Left ventricle myocardium inferior (tissue), 1 donor: Measurements from ENCODE around the gene CDH11. TPM values are rescaled to one million over a fixed set of nuclear protein-coding genes. Genes with fewer than 3 reads are reported as not detected.

Experiments used
- DNase-seq: peaks from one replicate; pipeline ENCODE4 v3.0.0-alpha.2; 2020
- H3K27ac ChIP-seq: fragments of 200-600 bp; replicated peaks from 2 replicates; pipeline ENCODE4 v1.8.0; 2021
- H3K27me3 ChIP-seq: fragments of 200-600 bp; 2 replicates; pipeline ENCODE4 v1.8.0; 2021; ENCODE audit warnings: low read depth
- H3K36me3 ChIP-seq: fragments of 200-600 bp; 2 replicates; pipeline ENCODE4 v1.8.0; 2021
- H3K4me1 ChIP-seq: fragments of 200-600 bp; 2 replicates; pipeline ENCODE4 v1.8.0; 2021
- H3K4me3 ChIP-seq: fragments of 200-600 bp; 2 replicates; pipeline ENCODE4 v1.8.0; 2021; ENCODE audit warnings: mild to moderate bottlenecking, moderate library complexity
- H3K9me3 ChIP-seq: fragments of 200-600 bp; replicated peaks from 2 replicates; pipeline ENCODE4 v1.8.0; 2021
- intact Hi-C: fragments of 100-400 bp; cut with micrococcal nuclease; formaldehyde crosslinking; loops from one replicate; pipeline ENCODE4 v1.11.0; 2022
- total RNA-seq: library from RNA; stranded (reverse); fragmentation: NEBNext Ultra II Directional; extraction: Animal tissue kit (Norgen Biotek cat#: 25700); gene quantifications from one replicate; pipeline ENCODE4 v1.2.1, GENCODE V29; 2021
- TF ChIP-seq, protein P1 (sequence below): fragments of 200-600 bp; IDR thresholded peaks from 2 replicates; pipeline ENCODE4 v1.8.0; 2021; ENCODE audit warnings: antibody characterized with exemption, mild to moderate bottlenecking, borderline replicate concordance
- donor health status: DM: no; HTN: yes; CAD: no; lungs with severe emphysema.

The CDH11 gene
- total RNA-seq, 1 donor from 2014 or later = 20.9 TPM

DNA sequence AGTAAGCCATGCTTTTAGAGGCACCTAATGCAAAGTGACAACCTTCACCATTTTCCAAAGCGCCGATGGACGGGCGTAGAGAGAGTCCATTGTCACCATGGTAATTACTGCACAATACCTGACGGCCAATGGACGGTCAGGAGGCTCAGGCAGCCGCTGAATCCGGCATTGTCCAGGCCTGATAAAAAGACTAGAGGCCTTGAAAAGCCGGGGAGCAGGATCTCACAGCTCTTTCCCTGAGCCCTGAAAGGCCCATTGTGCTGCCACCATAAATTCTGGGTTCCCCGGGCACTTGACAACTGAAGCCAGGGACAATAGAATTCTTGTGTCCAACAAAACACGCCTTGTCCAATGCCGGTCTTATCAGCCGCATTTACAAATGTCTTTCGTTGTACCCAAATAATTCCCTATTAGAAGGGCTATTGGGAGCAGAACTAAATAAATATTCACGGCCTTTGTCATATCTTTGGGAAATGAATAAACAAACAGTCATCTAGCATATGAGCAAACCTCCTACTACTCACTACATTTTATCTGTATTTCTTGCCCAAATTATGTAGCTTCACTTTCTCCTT is 62.4 kb downstream of the CDH11 start:
- Histone ChIP-seq H3K27ac (no peak overlapping the region), H3K9me3 (no peaks in the 10 kb centered on the region), H3K4me1 (no peaks in the 10 kb centered on the region), H3K4me3 (no peak overlapping the region), H3K27me3 (peaks cover 7% of the 10 kb centered on the region), H3K36me3 (no peaks in the 10 kb centered on the region)
- TF ChIP-seq, protein P1, sequence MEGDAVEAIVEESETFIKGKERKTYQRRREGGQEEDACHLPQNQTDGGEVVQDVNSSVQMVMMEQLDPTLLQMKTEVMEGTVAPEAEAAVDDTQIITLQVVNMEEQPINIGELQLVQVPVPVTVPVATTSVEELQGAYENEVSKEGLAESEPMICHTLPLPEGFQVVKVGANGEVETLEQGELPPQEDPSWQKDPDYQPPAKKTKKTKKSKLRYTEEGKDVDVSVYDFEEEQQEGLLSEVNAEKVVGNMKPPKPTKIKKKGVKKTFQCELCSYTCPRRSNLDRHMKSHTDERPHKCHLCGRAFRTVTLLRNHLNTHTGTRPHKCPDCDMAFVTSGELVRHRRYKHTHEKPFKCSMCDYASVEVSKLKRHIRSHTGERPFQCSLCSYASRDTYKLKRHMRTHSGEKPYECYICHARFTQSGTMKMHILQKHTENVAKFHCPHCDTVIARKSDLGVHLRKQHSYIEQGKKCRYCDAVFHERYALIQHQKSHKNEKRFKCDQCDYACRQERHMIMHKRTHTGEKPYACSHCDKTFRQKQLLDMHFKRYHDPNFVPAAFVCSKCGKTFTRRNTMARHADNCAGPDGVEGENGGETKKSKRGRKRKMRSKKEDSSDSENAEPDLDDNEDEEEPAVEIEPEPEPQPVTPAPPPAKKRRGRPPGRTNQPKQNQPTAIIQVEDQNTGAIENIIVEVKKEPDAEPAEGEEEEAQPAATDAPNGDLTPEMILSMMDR = no peak
- no peak for DNase-seq
- intact Hi-C loops = no loop called here

GRCh38 chr16:65057184-65057583 is 64.7 kb downstream of the CDH11 start:
- peaks cover 5% of the 10 kb centered on the region for H3K36me3 ChIP-seq
- intact Hi-C loops = no loop called here
- no peaks in the 10 kb centered on the region for H3K9me3 ChIP-seq
- DNase-seq = no peak
- peaks cover 11% of the 10 kb centered on the region for H3K27me3 ChIP-seq
- H3K4me1 ChIP-seq = no peaks in the 10 kb centered on the region
- H3K27ac ChIP-seq = no peak overlapping the region
- TF ChIP-seq, protein P1 = no peak
- no peak overlapping the region for H3K4me3 ChIP-seq

GRCh38 chr16:65054457-65054856 is 67.4 kb downstream of the CDH11 start:
- no peak overlapping the region for H3K27ac ChIP-seq
- H3K4me1 ChIP-seq = no peaks in the 10 kb centered on the region
- intact Hi-C loops = no loop called here
- H3K27me3 ChIP-seq = peaks cover 11% of the 10 kb centered on the region
- DNase-seq = no peak
- H3K9me3 ChIP-seq = no peaks in the 10 kb centered on the region
- H3K36me3 ChIP-seq = peaks cover 5% of the 10 kb centered on the region
- no peak overlapping the region for H3K4me3 ChIP-seq
- TF ChIP-seq, protein P1 = no peak

DNA sequence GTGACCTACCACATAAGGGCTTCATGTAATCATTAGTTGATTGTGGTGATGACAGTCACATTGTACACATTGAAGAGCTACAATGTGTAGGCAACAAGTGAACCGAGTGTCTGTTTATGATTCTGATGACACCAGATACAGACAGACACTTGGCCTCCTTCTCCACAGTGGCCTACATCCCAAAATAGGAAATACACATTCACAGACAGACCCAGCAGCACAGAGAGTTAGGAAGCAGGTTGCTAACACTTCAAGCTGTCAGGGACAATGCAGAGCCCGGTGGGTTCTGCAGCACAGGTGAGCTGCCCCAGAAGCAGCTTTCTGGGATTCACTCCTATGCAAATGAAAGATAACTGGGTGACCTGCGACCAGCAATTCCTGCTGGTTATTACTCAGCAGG is 72.2 kb downstream of the CDH11 start:
- Histone ChIP-seq H3K4me3 (no peak overlapping the region), H3K27me3 (peaks cover 8% of the 10 kb centered on the region), H3K36me3 (peaks cover 5% of the 10 kb centered on the region), H3K27ac (no peak overlapping the region), H3K4me1 (no peaks in the 10 kb centered on the region), H3K9me3 (no peaks in the 10 kb centered on the region)
- TF ChIP-seq, protein P1 = no peak
- DNase-seq = no peak
- intact Hi-C loops = no loop called here

GRCh38 chr16:65045961-65046360 is 75.9 kb downstream of the CDH11 start:
- no peak overlapping the region for H3K4me3 ChIP-seq
- intact Hi-C loops = no loop called here
- H3K36me3 ChIP-seq = no peaks in the 10 kb centered on the region
- no peaks in the 10 kb centered on the region for H3K9me3 ChIP-seq
- H3K27me3 ChIP-seq = peaks cover 7% of the 10 kb centered on the region
- no peak overlapping the region for H3K27ac ChIP-seq
- H3K4me1 ChIP-seq = no peaks in the 10 kb centered on the region
- no peak for DNase-seq
- TF ChIP-seq, protein P1 = no peak
